ENCODE data around the gene ANK3.

The ANK3 gene

GRCh38 chr10:60374836-60375235, 14.8 kb downstream of the ANK3 start:
- TF ChIP-seq CTCF (IDR thresholded peaks at IDR 0.05; ENCODE audit: borderline replicate concordance, insufficient read depth, low read depth, low read length): no peak
- H3K4me3 ChIP-seq (ENCODE audit: low read depth, low read length): no peak overlapping the region

- no peak overlapping the region for H3K4me3 ChIP-seq (ENCODE audit: low read depth, low read length)
- TF ChIP-seq CTCF (IDR thresholded peaks at IDR 0.05; ENCODE audit: borderline replicate concordance, insufficient read depth, low read depth, low read length): no peak
Observed at GRCh38 chr10:60372436-60372835, 17.2 kb downstream of the ANK3 start.

- no peak for TF ChIP-seq CTCF (IDR thresholded peaks at IDR 0.05; ENCODE audit: borderline replicate concordance, insufficient read depth, low read depth, low read length)
- no peak overlapping the region for H3K4me3 ChIP-seq (ENCODE audit: low read depth, low read length)
Observed at GRCh38 chr10:60369547-60369930, 20.1 kb downstream of the ANK3 start.

- H3K4me3 ChIP-seq (ENCODE audit: low read depth, low read length): no peak overlapping the region
- TF ChIP-seq CTCF (IDR thresholded peaks at IDR 0.05; ENCODE audit: borderline replicate concordance, insufficient read depth, low read depth, low read length): no peak
Observed at GRCh38 chr10:60368875-60369546, 20.7 kb downstream of the ANK3 start.

GRCh38 chr10:60367901-60368300, 21.8 kb downstream of the ANK3 start:
- TF ChIP-seq CTCF (IDR thresholded peaks at IDR 0.05; ENCODE audit: borderline replicate concordance, insufficient read depth, low read depth, low read length): no peak

GRCh38 chr10:60367431-60367830, 22.2 kb downstream of the ANK3 start:
- TF ChIP-seq CTCF (IDR thresholded peaks at IDR 0.05; ENCODE audit: borderline replicate concordance, insufficient read depth, low read depth, low read length): no peak
- no peak overlapping the region for H3K4me3 ChIP-seq (ENCODE audit: low read depth, low read length)

More at GRCh38 chr10:60367901-60368300, 21.8 kb downstream of the ANK3 start:
- H3K4me3 ChIP-seq (ENCODE audit: low read depth, low read length): no peak overlapping the region

GRCh38 chr10:60367024-60367423, 22.7 kb downstream of the ANK3 start:
- no peak overlapping the region for H3K4me3 ChIP-seq (ENCODE audit: low read depth, low read length)
- TF ChIP-seq CTCF (IDR thresholded peaks at IDR 0.05; ENCODE audit: borderline replicate concordance, insufficient read depth, low read depth, low read length): no peak

All from GM12875 (cell line).